TTC549 (cell line): ENCODE data around the gene ZNF587B.
A peak's percentile ranks its signal among the peaks of the same experiment; 100 is the strongest.
"Not testable (repeated sequence)": the region's sequence is repeated elsewhere in the genome, so short reads cannot be mapped to it uniquely, and the experiment has no call there.

Experiments used
- FAIRE-seq: peaks from 2 replicates; lab custom pipeline; 2012; peaks lifted over from hg19 to GRCh38; lab: Jason Lieb, UNC

The ZNF587B gene

DNA sequence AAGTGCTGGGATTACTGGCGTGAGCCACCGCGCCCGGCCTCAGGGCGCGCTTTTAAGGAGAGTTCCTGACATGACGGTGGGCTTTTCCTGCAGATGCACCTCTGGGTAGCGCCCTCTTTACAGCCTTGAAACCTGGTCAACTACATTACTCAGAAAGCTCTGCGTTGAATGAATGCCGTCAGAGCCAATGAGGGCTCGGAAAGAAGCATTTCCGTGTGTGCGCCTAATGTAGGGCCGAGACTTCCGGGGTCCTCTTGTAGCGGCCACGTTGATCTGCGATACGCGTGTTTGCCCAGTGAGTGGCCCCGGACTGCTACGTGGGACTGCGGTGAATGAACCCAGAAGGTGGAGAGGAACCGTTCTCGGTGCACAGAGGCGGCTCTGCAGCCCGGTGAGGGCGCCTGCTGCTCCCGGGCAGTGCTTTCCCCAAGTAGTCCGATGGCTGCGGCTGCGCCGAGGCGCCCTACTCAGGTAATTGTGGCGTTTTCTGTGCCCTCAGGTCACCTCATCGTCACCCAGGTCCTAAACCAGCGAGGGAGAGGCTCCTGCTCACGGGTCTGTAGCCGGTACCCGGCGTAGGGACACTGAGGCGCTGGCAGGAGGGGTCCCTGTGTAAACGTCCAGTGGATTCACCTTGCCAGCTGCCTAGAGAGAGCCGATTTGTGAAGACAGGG, 10.5 kb upstream of the ZNF587B start:
- FAIRE-seq = no peak

DNA sequence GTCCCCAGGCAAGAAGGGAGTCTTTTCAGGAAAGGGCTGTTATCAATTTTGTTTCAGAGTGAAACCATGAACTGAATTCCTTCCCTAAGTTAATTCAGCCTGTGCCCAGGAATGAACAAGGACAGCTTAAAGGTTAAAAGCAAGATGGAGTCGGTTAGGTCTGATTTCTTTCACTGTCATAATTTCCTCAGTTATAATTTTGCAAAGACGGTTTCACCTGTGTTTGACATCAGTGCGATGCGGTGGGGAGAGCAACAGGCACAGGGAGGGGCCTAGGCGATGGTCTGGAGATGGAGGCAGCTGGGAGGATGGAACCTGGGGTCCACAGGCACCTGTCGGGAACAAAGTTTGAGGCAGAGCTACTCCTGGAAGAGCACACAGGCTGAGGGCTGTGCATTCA, 9.5 kb upstream of the ZNF587B start:
- no peak for FAIRE-seq

DNA sequence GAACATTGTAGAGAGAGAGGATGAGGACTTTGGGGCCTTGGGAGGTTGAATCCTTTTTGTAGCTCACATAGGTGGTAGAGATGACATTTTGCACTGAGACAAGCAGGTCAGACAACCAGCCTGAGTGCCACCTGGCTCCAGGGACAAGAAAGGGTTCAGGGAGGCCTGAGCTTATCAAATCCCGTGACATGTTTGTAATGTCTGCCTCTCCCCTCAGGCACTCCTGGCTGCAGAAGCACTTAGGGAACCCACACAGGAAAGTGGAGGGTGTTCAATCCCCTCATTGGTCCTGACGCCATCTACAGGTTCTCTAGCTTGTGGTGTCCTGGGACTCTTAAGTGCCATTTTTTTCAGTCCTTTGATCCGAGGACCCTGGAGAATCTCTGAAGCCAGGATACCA, 9.0 kb upstream of the ZNF587B start:
- not testable (repeated sequence) for FAIRE-seq

GRCh38 chr19:57821501-57821900, 8.6 kb upstream of the ZNF587B start:
- FAIRE-seq = not testable (repeated sequence)

DNA sequence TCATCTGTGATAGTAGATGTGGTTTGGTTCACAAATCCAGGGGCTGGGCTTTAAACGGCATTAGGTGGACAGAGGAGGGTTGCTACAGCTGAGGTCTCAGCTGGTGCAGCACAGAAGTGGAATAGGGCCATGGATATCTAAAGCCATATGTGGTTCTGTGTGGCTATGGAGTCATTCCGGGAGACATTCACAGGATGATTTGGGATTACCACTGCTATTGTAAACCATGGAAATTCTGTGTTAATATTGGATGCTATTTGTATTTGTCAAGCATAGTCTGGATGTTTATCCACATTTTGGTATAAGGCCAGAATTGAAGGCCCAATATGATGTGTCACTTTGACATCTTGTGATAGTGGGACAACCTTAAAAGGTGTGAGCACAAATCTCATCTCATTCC, 6.9 kb upstream of the ZNF587B start:
- FAIRE-seq = not testable (repeated sequence)

GRCh38 chr19:57823608-57824007, 6.5 kb upstream of the ZNF587B start:
- FAIRE-seq = not testable (repeated sequence)

- no peak for FAIRE-seq
Observed at GRCh38 chr19:57825511-57825910, 4.6 kb upstream of the ZNF587B start.

DNA sequence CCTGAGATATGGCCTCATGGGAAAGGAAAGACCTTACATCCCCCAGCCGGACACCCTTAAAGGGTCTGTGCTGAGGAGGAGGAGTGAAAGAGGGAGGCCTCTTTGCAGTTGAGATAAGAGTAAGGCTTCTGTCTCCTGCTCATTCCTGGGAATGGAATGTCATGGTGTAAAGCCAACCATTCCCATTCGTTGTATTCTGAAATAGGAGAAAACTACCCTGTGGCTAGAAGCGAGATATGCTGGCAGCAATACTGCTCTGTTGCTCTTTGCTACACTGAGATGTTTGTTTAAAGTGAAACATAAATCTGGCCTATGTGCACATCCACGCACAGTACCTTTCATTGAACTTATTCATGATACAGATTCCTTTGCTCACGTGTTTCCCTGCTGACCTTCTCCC, 783 bp upstream of the ZNF587B start:
- FAIRE-seq = no peak

DNA sequence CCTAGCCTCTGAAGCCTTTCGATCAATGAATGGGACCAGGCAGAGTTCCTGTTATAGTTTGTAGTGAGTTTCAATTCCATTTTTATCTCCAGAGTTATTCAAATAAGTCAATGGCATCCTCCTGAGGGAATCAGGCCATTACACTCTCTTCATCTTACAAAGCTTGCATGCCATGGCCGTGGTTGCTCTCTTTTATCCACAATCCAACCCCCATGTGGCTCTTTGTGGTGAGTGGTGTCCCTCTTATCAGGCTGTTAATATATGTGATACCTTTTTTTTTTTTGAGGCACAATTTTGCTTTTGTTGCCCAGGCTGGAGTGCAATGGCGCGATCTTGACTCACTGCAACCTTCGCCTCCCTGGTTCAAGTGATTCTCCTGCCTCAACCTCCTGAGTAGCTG, 6.9 kb downstream of the ZNF587B start:
- not testable (repeated sequence) for FAIRE-seq

- FAIRE-seq = not testable (repeated sequence)
Observed at GRCh38 chr19:57838622-57839191, 8.6 kb downstream of the ZNF587B start.

GRCh38 chr19:57841122-57841763, 11.1 kb downstream of the ZNF587B start:
- FAIRE-seq = no peak

GRCh38 chr19:57847164-57847563, 17.1 kb downstream of the ZNF587B start:
- not testable (repeated sequence) for FAIRE-seq

DNA sequence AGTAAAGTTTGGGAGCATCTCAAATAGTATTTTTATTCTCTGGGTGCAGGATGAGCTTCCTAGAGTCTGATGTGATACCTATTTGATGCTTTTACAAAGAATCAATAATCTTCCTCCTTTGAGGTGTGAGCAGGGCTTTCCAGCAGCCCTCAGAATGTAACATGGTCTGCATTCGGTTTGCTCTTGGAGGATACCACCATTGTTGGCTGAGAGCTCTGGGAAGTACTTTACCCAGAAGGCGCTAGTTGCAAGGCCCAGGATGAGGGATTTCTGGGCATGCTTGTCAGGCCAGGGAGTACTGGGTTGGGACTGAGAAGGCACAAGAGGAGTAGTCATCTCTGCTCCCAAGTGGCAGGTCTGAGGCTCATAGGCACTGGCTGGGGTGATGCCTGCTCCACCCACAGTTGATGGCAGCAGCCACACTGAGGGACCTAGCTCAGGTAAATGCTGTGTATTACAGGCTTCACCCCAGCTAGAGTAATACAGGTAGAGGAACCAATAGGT, 19.1 kb downstream of the ZNF587B start:
- FAIRE-seq = not testable (repeated sequence)

DNA sequence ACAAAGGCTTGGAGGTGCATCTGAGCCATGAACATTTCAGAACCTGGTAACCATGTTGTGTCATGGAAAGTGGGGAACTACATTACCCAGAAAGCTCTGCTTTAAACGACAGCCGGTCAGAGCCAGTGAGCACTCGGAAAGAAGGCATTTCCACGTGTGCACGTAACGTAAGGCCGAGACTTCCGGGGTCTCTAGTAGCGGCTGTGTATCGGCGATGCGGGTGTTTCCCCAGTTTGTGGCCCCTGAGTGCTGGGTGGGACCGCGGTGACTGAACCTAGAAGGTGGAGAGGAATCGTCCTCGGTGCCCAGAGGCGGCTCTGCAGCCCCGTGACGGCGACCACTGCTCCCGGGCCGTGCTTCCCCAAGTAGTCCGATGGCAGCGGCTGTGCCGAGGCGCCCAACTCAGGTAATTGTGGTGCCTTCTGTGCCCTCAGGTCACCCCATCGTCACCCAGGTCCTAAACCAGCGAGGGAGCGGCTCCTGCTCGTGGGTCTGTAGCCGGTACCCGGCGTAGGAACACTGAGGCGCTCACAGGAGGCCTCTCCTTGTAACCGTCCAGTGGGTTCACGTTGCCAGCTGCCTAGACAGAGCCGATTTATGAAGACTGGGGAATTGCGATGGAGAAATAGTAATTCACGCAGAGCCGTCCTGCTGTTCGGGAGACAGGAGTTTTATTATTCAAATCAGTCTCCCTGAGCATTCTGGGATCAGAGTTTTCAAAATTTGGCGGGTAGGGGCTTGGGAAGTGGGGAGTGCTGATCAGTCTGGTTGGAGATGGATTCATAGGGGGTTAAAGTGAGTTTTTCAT, 19.8 kb downstream of the ZNF587B start, which contains the start of gene ZNF587:
ZNF587 (plus strand) TSS at position 194 of the 808 bp plus-strand sequence; CDS start at position 374, 180 bp downstream.
- FAIRE-seq = peak; percentile 63

GRCh38 chr19:57850553-57851017, 20.5 kb downstream of the ZNF587B start:
- no peak for FAIRE-seq

DNA sequence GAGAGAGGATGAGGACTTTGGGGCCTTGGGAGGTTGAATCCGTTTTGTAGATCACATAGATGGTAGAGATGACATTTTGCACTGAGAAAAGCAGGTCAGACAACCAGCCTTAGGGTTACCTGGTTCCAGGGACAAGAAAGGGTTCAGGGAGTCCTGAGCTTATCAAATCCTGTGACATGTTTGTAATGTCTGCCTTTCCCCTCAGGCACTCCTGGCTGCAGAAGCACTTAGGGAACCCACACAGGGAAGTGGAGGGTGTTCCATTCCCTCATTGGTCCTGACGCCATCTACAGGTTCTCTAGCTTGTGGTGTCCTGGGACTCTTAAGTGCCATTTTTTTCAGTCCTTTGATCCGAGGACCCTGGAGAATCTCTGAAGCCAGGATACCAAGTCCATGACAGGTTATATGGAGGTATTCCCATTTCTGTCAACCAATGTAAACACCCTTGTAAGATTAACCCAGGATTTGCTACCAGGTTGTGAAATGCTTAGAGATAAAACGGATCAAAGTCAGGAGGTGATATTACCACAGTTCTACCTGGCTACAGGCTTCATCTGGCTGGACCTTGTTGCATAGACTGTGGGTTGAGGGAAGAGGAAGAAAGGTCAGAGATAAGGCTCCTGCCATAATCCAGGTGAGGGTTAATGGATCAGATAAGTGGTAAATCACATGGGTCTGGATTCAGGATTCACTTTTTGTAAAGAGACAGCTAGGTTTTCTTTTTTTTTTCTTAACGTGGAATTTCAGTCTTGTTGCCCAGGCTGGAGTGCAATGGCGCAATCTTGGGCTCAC, 21.9 kb downstream of the ZNF587B start:
- not testable (repeated sequence) for FAIRE-seq

GRCh38 chr19:57854117-57854516, 24.0 kb downstream of the ZNF587B start:
- FAIRE-seq = not testable (repeated sequence)

- FAIRE-seq = not testable (repeated sequence)
Observed at GRCh38 chr19:57862351-57862750, 32.3 kb downstream of the ZNF587B start.

GRCh38 chr19:57867868-57868492, 37.9 kb downstream of the ZNF587B start:
- no peak for FAIRE-seq

GRCh38 chr19:57869655-57870054, 39.6 kb downstream of the ZNF587B start:
- FAIRE-seq = not testable (repeated sequence)

- FAIRE-seq = no peak
Observed at GRCh38 chr19:57870225-57870624, 40.1 kb downstream of the ZNF587B start.
